GM19193 (cell line): ENCODE measurements around the gene WDR87.
A peak's percentile ranks its signal among the peaks of the same experiment; 100 is the strongest.

Source experiments
- POLR2A ChIP-seq: IDR thresholded peaks from 4 replicates; pipeline ENCODE4 v1.6.1; 2011; ENCODE audit not compliant: insufficient read depth, insufficient read length; ENCODE audit errors: extremely low read depth

WDR87 gene

DNA sequence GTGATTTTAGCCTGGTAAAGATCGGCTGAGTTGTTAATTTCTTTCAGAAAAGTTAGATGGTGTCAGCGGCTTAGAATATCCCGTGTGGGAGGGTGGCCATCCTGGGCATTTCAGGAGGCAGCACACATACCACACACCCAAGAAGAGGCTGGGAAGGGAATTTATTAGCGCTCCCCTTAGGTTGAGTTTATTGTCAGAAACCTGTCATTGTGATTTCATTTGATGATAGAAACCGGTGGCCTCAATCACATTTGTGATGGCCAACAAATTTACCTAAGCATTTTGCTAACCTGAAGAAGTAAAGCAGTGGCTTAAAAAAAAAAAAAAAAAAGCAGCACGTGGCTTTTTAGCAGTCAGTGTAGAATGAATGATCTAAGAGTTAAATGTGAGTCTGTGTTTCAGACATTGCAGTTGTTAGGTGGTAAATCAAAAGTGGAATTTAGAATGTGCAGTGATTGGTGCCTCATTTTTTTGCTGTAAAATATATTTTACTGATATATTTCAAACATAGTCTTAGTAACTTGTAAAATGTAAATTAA is 3.3 kb upstream of the WDR87 start:
- no peak for TF ChIP-seq POLR2A

DNA sequence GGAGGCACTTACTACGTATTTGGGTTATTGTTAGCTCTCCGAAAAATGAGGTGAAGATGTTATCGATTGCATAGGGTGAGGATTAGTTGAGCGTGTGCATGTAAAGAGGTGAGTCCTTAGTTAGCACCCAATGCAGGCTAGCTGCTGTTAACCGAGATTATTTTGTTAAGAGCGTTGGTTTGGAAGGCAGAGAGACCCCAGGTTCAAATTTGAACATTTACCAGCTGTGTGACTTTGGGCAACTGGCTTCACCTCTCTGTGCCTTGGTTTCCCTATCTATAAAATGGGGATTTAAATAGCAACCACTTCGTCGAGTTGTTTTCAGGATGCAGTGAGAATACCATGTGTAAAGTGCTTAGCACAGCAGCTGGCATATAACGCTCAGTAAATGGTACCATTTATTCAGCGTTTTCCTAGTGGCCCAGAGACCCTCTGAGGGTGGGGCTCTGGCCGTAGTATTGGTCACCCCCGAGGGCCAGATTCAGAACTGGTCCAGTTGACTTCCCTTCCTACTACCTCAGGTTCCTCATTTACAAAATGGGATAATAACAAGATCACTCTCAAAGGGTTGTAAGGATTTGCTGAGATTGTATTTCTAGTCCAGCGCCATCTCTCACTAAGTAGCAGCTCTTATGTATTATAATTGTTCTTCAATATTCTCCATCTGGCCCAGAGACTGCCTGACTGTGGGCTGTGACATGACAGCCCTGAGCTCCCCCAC is 1.5 kb upstream of the WDR87 start:
- no peak for TF ChIP-seq POLR2A

DNA sequence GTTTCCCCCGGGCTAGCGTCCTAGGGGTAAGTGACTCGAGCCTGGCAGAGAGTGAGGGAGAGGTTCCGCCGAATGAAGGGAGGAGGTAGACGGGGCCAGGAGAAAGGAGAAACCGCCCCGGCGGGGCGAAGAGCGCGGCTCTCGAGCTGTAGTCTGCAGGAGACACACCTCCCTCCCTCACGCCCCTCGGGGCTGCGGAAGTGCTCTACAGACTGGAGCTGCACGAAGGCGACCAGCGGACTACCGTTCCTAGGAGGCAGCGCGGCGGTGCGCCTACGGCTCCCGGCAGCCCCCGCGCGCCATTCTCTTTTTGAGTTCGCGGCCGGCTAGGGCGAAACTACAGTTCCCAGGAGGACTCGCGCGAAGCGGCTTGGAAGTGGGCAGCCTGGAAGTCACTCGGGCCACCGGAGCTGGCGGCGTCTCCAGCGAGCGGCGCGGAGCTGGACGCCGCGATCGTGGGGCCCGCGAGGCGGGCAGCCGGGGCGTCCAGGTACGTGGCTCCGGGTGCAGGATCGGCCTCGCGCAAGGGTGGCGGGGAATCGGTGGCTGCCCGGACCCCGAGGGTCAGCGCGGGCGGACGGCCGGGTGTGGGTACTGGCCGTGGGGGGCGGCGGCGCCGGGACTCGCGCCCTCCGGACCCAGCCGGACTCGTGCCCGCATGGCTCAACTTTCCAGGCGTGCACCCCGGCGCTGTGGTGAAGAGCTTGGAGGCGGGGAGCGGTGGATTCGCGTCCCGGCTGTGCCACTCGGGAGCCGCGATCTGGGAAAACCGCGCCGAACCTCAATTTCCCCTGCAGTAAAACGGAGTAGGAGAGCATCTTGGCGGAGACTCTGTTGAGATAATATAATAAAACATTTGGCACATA is 708 bp upstream of the WDR87 start, which contains the start of gene SIPA1L3:
TSS of gene SIPA1L3 (plus strand) at position 340 of the 866 bp plus-strand sequence. CDS start 174,358 bp downstream, outside the sequence.
- peak; percentile 64 for TF ChIP-seq POLR2A

DNA sequence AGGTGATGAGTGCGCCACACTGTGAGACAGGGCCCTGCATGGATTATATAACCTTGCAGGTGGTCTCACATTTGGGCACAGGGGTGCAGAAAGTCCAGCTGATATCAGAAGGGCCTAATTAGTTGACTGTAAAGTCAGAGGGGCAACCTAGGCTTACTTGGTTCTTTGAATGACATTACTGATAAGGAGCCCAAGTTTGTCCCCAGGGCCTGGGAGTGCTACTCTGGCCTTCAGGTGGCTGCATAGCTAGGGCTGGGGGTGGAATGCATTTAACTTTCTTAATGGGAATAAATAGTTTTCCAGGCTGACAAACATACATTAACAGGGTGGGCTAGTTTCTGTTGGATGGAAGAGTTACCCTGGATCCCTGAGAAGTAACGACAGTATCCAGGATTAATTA is 3.3 kb downstream of the WDR87 start:
- no peak for TF ChIP-seq POLR2A

DNA sequence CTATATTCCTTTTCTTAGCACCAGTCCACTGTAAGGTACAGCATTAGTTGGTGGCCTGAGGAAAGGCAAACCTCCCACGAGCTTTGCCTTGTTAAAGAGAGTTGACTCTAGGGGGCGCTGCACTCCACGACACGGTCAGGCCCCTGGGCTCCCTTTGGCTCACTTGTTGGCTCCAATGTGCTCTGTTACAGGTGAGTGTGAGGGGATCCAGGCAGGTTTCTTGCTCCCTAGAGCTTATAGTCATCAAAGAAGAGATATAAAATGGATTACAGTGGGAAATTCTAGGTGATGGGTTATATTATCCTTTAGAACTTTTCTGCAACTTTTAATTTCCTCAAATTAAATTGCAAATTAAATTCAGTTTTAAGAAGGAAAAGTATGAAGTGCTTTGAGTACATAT is 3.7 kb downstream of the WDR87 start:
- no peak for TF ChIP-seq POLR2A

DNA sequence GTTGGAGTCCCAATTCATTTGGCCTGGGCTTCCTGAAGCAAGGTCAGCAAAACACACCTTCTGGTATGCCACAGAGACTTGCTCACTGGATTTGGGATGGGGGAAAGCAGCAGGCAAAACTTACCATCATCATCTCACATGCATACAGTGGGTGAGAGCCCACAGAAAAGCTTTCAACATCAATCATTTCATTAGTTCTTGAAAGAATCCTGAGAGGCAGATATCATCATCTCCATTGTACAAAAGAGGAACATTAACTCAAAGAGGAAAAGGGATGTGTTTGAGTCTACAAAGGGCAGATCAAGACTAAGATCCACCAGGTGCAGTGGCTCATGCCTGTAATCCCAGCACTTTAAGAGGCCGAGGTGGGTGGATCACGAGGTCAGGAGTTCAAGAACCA is 6.4 kb downstream of the WDR87 start:
- no peak for TF ChIP-seq POLR2A

DNA sequence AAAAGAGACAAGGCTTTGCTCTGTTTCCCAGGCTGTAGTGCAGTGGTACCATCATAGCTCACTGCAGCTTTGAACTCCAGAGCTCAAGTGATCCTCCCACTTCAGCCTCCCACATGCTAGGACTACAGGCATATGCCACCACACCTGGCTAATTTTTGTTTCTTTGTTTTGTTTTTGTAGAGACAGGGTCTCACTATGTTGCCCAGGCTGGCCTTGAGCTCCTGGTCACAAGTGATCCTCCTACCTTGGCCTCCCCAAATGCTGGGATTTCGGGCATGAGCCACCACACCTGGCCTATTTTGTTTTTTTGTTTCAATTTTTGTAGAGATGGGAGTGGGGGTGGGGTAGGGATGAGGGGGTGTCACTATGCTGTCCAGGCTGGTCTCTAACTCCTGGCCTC is 6.9 kb downstream of the WDR87 start:
- no peak for TF ChIP-seq POLR2A

DNA sequence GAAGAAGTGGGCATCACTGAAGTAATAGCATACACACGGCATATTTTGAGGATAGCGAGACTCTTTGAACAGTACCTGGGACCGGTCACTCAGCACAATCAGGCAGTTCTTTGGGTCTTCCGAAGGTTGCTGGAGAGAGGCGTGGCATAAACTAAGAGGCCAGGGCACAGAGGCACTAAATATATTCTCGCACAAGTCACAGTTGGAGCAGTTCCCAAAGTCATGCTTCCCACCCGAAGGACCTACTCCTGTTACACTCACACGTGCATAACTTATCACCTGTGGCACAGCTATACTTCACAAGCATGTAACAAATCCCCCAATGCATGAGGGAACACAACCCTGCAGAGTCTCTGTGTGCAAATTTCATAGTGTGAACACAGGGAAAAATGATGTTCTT is 10.2 kb downstream of the WDR87 start:
- no peak for TF ChIP-seq POLR2A

DNA sequence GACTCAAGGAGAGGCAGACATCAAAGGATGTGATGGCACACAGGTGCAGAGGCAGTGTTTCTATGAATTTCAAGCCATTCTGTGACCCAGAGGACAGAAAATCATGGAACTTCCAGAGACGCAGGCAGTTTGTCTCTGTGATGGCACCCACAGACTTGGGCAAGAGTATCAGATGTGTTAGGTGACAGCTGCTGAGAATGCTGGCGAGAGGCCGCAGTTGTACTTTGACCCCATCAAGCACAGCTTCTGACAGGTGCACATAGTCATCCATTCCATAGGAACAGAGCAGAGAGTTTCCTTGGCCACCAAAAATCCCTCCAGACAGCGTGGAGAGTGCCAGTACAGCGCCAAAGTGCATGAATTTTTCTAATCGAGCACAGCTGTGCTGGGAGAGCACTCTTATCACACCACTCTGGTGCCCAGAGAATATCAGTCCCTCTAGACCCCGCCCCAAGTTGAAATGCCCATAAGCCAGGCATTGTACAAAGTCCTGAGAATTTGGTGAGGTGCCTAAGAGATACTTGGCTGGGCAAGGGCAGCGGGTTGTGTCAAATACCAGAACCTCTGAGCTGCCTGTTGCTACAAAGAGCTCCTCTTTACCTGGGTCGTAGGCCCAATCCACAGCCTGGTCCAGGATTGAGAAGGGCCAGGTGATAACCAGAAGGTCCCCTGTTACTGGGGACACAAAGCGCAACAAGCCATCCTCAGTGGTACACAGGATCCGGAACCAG is 12.4 kb downstream of the WDR87 start:
- TF ChIP-seq POLR2A = no peak

DNA sequence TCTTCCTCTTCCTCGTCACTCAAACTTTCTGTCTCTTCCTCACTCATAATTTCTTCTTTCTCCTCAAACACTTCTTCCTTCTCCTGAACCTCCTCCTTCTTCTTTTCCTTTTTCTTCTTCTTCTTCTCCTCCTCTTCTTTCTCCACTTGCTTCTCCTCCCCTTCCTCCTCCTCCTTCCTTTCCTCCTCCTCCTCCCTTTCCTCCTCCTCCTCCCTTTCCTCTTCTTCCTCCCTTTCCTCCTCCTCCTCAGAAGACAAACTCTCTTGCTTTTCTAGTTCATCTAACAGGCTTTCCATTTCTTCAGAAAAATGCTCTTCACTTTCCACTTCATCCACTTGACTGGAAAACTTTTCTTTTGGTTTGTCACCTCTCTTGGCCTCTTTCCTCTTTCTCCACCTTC is 19.8 kb downstream of the WDR87 start:
- no peak for TF ChIP-seq POLR2A

DNA sequence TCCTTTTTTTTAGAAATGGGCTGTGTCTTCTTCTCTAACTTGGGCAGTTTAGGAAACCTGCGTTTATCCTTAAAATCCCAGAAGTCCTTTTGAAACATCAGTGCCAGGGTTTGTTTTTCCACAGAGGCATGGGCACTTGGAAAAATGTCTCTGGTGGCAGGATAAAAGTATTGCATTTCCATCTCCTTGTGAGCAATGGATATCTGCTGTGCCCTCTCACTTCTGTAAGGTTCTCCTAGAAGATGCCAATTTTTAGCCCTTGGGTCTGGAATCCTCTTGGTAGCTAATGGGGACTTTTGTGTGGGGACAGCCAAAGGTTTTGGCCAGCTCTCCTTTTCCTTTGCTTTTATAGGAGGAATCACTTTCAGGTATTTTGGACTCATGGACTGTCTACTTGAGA is 21.0 kb downstream of the WDR87 start:
- TF ChIP-seq POLR2A = no peak

DNA sequence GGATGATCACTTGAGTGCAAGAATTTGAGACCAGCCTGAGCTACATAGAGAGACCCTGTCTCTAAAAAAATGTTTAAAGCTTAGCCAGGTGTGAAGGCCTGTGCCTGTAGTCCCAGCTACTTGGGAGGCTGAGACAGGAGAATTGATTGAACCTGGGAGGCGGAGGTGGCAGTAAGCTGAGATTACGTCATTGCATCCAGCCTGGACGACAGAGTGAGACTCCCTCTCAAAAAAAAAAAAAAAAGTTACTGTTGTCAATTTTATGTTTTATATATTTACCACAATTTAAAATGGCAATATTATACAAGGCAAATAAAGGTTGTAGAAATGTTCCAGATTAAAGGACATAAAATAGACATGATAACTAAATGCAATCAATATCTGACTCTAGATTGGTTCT is 29.2 kb downstream of the WDR87 start:
- no peak for TF ChIP-seq POLR2A

DNA sequence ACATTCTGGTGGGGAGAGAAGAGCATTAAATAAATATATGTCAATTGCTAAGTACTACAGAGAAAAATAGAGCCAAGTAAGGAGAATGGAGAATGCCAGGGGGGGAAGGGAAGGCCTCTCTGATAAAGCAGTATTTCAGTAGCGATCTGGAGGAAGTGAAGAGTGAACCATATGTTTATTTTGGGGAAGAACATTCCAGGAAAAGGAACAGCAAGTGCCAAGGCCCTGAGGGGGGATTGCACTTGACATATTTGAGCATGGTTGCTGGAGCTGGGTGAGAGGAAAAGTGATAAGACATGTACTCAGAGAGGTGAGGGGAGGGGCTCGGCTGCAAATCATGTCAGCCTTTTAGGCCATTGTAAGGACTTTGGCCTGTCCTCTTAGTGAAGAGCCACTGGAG is 30.4 kb downstream of the WDR87 start:
- TF ChIP-seq POLR2A = no peak

DNA sequence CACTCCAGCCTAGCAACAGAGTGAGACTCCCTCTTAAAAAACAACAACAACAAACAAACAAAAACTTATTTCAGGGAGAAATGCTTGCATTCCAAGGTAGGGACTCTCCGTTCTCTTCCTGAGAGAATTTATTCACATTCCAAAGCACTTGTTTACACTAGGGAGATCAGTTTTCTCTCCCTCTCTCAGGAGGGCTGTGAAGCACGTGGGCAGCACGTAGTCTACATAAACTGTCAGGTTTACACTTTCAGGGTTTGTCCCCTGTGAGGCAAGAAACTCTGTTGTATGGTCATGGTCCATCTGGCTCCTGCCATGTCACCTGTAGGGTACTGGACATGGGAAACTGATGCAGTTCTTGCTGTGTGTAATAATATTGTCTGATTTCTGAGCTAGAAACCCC is 31.6 kb downstream of the WDR87 start:
- no peak for TF ChIP-seq POLR2A

DNA sequence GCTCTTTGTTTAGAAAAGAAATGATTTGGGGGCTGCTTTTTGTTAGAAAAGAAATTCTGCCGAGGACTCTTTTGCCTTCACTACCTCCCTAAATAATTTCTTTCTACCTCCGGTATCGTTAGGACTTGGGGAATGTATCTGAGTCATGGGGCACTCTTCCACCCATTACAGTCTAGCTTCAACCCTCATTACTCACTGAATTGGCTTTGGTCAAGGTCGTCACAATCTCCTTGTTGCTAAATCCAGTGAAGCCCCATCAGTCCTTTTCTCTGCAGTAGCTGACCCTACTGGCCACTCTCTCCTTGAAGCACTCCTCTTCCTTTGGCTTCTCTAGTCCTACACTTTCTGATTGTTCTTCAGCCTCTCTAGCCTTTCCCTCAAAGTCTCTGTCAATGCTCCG is 34.0 kb downstream of the WDR87 start:
- no peak for TF ChIP-seq POLR2A

DNA sequence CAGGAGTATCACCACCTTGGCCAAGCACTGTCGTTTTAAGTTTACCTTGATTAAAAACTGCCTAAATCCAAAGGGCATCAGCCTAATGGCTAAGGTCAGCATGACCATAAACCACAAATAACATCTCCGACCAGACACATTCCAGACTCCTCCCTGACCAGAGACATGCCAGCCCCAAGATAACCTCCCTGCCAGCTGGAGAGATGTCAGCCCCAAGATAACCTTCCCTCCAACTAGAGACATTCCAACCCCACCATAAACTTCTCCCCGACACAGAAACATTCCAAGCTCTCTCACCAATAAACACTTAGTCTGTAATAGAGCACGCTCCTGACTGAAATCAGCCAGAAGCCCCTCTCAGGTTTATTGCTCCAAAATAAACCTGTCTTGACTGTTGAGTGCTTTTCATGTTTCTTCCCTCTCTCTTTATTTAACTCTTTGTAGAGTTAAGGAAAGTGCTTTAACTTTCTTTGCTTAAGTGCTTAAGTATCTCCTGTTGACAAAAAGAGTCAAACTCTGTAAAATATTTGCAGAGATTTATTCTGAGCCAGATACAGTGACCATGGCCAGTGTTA is 36.5 kb downstream of the WDR87 start:
- no peak for TF ChIP-seq POLR2A

DNA sequence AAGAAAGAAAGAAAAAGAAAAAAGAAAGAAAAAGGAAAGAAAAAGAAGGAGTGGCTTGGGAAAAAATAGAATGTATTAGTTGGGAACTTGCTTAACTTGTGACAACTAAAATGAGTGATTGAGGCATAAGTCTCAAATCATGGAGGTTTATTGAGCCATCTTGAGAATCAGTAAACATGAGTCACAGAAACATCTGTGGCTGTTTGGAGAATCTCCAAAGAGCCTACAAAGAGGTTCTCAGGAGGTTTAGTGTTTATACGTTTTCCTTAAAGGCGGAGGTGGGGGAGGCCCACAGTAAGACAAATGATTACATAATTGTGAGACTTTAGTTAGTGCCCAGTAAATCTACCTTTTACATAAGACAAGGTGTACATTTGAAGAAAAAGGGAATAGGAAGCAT is 38.6 kb downstream of the WDR87 start:
- TF ChIP-seq POLR2A = no peak
